AML-193 (cell line): Measurements from ENCODE around the gene TMEM187.

ENCODE experiments used
- DNase-seq, 2 experiments: peaks; one replicate each; lab custom pipeline; 2025; lab: John Stamatoyannopoulos, UW

Gene TMEM187

DNA sequence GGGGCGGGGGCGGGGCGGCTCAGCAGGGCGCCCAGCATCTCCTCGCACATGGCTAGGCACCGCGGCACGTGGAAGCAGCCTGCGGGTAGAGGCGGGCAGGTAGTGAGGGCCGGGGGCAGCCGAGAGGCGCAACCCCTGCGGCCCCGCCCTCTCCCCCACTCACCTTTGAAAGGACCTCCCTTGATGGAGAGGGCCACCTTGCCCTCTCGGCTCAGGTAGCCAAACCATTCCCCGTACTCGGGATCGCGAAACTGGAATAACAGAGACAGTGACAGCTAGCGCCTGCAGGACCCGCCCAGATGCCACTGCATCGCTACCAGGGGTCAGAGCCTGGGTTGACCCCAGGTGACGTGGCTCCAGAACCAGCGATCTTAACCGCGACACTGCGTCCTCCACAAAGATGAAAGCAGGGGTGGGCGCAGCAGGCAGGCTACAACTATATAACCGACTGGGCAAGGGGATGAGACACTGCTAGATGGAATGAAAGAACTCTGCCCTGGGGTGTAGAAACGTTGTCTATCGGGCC, 37.2 kb upstream of the TMEM187 start:
- no peak for DNase-seq

DNA sequence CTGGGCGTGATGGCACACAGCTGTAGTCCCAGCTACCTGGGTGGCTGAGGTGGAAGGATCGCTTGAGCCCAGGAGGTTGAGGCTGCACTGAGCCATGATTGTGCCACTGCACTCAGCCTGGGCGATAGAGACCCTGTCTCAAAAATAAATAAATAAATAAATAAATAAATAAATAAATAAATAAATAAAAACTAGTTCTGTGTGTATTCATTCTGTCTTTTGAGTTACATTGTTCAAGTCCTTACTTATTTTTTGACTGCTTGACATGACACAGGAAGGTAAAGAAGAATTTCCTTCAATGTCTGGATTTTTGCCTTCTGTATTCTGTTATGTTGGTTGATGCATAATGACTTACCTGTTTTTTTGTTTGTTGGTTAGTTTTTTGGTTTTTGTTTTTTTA, 35.5 kb upstream of the TMEM187 start:
- DNase-seq: no peak

DNA sequence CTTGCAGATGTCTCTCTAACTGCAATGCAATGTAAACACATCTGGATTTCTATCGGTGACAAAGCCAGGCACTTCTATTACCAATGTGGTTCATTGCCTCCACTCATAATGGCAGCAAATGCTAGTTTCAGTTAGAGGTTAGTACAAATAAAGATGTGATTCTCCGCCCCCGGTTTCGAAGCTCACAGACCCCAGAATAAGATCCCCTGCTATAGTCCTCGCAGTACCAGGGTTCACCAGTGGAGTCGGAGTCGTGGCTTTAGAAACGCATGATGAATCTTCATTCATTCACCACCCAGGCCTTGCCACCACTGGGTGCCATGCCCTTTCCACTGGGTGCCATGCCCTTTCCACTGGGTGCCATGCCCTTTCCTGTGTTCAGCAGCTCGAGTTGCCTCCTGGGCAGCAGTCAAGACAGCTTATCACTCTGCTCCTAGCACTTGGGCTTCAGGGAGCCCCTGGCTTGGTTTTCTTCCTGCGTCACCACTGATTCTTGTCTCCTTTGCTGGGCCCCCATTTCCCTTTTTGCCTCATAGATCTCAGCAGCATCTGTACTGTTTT, 34.2 kb upstream of the TMEM187 start:
- DNase-seq: no peak

DNA sequence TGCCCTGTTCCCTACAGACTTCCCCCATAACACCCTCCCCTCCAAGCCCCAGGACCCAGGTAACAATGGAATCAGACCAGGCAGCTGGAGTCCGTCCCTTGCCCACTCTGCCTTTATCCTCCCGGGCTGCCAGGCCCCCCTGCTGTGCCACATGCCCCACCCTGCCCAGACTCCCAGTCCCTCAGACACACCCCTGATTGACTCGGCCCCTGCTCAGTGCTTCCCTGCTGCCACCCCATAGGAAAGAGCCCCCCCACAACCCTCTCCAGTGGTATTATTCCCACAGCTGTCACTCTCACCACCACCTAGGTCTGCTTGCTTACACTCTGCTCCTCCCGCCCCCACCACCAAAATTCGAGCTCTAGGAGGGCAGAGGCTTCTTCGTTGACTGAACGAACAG, 33.0 kb upstream of the TMEM187 start:
- DNase-seq: no peak

DNA sequence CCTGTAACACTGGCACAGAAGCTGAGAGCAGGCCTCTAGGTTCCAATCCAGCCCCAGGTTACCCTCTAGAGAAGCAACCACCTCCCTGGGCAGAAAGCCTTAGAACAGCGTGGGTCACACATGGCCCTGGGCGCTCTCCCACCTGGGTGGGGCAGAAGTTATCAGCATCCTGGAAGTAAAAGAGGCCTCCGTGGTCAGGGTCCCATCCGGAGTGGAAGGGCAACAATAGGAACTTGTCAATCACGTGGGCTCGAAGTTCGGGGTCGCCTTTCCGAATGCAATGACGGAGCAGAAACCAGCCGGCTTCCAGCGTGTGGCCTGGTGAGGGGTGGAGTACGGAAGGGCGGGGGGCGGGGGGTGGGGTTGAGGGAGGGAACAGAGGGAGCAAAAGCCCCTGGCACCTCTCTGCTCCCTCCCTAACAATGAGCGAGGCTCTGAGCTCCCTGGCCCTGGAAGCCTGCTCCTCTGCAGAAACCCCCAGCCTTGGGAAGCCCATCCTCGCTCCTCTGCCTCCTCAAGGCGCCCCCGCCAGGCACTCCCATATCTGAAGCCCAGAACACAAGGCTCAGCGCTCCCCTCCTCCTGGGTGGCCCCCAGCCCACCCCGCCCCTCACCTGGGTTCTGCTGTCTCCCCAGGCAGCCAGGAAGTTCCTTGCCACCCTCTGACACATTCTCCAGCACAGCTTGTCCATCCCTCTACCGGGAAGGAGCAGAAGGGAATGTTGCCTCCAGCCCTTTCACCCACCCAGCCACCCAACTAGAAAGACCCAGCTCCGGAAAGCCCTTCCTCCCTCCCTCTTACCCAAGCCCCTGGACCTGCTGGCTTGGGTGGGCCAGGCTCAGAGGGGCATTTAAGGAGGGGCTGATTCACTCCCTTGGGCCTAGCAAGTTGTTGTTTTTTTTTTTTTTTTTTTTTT, 31.0 kb upstream of the TMEM187 start:
- DNase-seq: no peak

DNA sequence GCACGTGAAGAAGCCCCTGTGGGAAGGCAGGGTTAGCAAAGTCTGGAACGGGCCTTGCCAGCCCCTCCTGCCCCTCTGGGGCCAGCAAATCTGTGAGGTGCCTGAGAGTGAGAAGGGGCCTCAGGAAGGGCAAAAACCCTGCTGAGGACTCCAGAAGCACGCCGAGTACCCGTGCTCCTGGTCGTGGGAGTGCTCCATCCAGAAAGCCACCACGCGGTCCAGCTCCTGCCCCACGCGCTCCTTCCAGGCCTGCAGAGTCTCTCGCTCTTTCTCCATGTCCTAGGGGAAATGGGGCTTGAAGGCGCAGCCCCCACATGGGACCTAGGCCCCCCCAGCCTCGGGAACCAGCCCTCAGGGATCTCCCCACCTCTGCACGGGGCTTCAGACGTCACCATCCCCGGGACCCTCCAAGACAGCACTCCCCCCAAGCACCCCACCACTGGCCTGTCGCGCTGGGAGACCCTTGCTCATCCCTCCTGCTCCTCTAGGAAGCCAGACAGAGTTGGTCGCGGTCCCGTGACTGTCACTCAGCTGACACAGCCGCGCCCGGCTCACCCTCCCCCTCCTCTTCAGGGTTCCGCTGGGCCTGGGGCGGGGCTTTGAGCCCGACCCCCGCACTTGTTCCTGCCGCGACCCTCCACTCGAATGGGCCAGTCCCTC, 28.3 kb upstream of the TMEM187 start, which contains the start of gene RENBP:
Gene RENBP, minus strand, starts transcription at position 504 of the 660 bp plus-strand sequence. Its CDS starts 33 bp downstream, at position 471.
- DNase-seq: no peak

DNA sequence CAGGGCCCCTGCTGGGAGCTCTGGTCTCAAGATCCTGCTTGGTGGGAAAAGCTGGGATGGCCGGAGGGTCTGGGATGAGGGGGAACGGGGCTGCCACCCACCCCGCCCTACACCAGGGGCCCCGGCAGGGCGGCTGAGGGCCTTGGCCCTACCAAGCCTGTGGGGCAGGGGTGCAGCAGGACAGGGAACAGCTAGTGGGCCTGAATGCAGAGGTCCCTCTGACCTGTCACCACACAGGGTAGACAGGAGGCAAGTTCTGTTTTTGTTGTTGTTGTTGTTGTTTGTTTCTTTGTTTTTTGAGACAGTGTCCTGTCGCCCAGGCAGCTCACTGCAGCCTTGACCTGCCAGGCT, 27.8 kb upstream of the TMEM187 start:
- DNase-seq: no peak

DNA sequence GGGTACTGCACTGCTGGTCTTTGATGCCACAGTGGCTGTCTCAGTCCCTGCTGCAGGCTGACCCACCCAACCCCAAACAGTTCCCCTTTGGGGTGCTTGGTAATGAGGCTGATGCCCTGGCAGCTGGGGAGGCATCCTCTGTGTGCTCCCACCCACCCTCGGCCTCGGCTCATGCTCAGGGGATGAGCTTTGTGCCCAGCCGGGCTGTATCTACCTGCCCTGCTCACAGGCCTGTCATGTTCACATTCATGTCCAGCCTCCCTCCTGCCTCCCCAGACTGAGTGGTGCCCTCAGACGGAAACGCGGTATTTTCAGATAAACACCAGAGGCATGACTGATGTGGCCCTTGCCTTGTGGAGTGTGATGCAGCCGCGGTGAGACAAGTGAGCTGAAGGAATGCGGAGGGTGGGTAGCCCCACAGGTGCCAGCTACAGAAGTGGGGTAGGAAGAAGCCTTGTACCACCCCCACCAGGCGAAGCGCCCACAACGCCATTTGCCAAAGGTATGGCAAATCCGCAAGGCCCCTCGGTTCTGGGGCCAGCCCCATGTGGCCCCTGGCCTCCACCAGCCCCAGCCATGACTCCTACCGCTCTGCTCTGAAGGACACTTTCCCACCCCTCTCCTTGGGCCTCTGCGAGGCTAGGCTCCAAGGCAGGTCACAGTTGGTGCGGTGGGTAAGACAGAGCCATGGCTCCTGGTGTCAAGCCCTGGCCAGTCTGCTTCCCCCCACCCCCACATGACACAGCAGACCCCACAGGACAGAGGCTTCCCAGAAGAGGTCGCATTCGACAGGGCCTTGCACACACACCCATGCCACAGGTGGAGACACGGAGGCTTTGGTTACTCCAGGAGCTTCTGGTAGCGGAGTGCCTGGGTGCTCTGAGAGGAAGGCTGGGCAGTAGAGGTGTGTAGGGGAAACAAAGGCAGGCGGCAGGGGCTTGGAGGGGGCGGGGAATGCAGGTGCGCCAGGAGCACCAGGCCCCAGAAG, 26.3 kb upstream of the TMEM187 start:
- no peak for DNase-seq

DNA sequence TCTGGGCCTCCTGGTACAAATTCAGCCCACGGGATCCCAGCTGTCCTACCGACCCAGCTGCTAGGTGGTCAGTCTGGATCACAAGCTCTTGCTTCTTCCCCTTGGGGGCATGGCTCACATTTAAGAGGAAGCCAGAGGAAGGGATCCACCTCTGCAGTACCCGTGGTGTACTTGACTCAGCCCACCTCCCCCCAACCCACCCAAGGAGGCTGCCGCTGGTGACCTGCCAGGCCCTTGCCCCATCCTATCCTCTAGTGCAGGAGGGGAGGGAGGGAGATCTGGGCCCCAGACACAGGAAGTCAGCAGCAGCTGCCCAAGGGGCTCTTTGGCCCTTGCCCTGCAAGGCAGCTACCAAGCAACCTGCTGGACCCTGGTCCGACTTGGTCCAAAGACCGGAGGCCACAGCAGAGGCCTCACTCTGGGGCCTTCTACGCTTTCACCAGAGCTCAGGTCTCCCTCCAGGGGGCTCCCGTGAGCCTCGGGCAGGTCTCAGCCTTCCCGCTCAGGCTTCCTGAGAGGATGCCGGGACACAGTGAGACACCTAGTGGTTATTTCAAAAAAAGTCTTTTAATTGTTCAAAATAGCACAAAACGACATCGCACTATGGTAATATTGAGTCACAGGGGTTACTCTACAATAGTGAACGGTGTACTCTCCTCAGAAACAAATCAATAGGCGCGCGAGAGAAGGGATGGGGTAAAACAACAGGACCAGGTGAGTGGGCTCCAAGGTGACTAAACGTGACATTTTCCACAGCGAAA, 25.4 kb upstream of the TMEM187 start:
- peak; percentile 44 to 78 for DNase-seq

DNA sequence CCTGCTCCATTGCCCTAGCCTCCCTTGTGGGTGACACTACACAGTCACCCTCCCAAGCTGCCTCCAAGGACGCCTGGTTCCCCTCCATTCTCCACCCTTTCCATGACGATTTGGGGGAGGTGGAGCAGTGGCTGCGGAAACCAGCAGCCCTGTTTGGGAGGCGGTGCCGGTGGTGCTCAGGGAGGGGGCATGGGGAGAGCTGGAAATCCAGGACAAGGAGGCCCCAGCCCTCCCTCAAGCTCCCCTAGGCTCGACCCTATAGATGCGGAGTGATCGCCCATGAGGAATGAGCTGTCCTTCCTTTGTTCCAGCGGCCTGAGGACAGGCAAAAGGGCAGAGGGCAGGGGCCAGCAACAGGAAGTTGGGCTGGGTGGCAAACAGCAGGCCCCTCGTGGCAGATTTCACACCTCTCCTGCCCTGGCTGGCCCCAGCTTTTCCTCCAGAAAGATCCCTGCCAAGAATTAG, 24.5 kb upstream of the TMEM187 start:
- DNase-seq: no peak

DNA sequence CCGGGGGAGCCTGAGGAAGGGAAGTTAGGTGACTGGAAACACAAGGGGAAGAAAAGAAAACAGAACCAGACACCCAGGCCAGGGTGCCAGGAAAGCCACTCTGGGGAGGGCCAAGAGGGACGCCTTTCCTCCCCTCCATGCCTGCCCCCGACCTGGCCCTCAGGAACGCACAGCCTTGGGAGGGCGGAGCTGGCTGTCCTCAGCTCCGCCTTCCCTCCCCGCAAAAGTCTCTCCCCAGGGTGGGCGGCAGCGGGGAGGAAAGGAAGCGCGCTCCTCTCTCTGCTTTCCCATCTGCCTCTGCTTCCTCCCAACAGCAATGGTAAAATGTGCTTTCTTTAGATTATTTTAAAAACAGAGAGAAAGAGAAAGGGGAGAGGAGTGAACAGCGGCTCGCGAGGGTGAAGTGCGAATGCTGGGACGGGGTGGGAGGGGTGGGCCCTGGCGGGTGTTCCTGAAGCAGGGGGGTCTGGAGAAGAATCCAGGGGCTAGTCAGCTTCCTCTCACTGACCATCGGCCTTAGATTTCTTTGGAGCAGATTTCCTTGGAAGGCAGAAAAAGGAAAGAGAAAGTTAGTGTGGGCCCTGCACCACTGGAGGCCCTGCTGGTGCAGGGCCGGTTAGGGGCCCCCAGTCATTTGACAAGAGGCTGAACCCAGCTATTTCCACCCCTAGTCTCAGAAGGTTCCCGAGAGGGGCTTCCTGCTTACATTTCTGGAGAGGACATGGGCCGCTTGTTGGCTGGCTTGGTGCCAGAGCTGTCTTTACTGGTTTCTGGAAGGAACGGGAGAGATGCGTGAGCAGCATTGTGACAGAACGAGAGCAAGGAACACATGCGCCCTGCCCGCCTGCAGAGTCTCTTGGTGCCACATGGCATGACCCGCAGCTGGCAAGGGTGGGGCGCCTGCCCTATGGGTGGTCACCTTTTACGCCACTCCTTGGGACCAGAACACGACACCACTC, 23.4 kb upstream of the TMEM187 start:
- DNase-seq: no peak

DNA sequence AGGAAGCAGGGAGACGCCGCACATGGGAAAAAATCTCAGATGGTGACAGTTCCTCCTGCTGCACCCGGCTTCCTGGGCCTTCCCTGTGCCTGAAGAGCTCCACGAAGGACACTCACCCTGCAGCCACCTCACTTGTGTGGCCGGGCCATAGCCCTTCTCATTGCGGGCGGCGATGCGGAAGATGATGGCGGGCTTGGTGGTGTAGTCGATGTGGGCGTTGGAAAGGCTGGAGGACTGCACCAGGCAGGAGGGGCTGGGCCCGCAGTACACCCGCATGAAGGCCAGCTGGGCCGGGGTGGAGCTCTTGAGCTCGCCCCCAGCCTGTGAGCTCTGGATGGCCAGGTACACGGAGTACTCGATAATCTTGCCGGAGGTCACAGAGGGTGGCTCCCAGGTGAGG, 22.4 kb upstream of the TMEM187 start:
- no peak for DNase-seq

DNA sequence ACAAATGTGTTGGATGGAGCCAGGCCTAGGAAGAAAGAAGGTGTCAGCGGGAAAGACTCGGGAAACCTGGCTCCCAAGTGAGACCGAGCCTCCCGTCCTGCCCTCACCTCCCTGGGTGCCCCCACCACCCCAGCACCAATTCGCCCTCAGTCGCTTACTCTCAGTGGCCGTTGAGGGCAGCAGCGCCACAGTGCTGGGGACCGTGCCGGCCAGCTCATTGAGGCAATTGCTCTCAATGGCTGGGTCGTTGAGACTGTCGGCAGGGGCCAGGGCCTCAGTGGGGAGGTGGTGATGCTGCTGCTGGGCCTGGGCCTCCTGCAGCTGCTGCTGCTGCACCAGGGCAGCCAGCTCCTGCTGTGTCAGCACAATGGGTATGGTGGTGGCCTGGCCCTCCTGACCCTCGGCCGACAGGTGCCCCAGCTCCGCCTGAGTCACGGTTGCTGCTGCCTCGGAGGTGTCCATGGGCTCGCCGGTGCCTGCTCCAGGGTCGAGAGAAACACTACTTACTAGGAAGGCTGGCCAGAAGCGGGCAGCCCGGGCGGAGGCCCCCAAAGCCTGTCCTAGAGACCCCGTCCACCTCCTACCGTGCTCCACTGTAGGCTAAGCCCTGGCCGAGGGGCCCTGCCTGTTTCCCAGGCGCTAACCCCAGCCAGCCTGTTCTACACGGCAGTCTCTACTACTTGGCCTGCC, 20.7 kb upstream of the TMEM187 start:
- DNase-seq: no peak

DNA sequence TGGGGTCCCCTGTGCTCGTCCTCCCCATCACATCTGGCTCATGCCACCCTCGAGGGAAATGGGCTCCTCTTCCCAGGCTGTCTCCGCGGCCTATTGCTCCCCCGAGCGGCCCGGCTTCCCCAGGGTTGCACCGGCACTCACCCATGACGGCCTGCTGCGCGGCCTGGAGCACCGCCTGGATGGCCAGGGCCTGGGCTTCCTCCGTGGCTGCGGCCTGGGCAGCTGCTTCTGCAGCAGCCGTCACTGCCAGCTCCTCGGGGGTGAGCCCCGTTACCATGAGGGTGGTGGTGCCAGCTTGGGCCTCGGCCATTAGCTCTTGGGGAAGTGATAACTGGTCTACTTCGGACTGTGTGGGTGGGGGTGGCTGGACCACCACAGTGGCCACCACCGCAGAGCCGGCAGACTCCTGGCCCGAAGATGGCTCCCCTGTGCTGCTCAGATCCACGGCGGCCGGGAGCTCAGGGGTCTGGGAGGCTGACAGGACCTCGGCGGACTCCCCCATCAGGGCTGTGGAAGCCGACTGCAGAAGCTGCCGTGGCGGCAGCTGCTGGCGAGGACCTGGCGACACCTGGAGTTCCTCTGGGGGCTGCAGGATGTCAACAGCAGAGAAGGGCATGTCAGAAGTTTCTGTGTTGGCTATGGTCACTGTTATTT, 20.1 kb upstream of the TMEM187 start:
- DNase-seq: no peak

DNA sequence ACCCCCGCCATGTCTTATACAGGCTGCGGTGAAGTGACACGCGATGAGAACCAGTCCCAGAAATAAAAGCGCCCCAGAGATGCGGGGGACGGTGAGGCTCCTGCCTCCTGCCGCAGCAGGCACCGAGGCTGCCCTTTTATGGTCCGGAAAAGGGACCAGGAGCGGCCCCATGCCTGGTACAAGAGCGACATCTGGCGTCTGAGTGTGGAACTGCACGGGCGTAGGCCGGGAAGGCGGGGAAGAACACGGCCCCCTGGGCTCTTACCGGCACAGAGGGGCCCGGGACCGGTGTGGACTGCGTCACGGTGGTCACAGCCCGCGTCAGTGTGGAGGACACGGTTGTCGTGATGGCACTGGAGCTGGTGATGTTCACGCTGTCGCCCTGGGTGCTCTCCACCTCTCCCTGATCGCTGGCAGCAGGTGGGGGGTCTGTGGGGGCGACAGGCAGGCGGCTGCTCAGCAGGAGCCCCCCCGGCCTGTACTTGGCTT, 19.2 kb upstream of the TMEM187 start:
- DNase-seq: no peak

DNA sequence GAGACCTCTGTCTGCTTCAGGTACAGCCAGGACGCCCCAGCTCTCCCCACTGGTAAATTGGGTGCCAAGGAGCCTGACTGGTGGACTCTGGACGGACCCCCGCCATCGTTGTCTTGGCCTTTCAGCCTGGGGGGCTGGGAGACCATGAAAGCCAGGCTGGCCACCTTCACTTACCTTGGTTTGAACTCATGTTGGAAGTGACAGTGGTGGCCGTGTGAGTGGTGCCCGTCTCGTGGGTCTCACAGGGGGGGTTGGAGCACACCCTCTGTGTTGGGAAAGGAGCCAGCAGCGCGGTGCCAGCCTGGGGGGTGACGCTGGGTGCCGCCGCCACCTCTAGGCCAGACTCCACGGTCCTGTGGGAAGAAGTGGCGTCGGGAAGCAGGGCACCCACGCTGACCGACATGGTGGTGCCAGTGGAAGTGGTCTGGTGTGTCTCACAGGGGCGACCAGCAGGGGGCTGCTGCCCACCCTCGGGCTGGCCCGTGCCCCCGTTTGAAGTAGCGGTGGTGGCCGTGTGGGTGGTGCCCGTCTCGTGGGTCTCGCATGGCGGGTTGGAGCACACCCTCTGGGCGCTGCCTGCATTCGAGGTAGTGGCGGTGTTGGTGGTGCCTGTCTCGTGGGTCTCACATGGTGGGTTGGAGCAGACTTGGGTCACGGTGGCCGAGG, 18.5 kb upstream of the TMEM187 start:
- no peak for DNase-seq

DNA sequence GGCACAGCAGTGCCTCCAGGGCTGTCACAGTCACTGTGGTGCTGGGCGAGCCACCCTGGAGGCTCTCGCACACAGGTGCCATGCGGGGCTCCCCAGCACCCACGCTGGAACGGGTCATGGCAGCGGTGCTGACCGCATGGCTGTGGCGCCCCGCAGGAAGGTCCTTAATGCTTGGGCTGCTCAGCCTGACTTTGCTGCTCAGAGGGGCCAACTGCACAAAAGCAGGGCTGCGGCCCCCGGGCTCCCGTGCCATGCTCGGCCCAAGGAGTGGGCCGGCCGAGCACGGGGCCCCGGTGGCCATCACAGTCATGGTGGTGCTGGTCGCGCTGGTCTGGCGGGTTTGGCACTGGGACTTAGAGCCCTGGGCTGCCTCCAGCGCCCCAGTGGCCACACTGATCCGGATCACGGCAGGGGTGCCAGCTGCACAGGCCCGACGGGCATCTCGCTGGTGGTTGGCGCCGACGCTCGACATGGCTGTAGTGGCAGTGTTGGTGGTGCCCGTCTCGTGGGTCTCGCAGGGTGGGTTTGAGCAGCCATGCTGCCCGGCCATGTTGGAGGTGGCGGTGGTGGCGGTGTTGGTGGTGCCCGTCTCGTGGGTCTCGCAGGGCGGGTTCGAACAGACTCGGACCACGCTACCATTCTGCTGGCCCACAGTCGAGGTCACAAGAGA, 17.9 kb upstream of the TMEM187 start:
- no peak for DNase-seq
